Embryonic facial prominence (tissue), 1 donor: ENCODE measurements around the gene B4GALNT3.
"Not testable (repeated sequence)": the region's sequence is repeated elsewhere in the genome, so short reads cannot be mapped to it uniquely, and the experiment has no call there.

ENCODE experiments used
- DNase-seq: peaks from one replicate; pipeline ENCODE4 v3.0.0-alpha.2; 2016; ENCODE audit errors: extremely low spot score

B4GALNT3 gene

DNA sequence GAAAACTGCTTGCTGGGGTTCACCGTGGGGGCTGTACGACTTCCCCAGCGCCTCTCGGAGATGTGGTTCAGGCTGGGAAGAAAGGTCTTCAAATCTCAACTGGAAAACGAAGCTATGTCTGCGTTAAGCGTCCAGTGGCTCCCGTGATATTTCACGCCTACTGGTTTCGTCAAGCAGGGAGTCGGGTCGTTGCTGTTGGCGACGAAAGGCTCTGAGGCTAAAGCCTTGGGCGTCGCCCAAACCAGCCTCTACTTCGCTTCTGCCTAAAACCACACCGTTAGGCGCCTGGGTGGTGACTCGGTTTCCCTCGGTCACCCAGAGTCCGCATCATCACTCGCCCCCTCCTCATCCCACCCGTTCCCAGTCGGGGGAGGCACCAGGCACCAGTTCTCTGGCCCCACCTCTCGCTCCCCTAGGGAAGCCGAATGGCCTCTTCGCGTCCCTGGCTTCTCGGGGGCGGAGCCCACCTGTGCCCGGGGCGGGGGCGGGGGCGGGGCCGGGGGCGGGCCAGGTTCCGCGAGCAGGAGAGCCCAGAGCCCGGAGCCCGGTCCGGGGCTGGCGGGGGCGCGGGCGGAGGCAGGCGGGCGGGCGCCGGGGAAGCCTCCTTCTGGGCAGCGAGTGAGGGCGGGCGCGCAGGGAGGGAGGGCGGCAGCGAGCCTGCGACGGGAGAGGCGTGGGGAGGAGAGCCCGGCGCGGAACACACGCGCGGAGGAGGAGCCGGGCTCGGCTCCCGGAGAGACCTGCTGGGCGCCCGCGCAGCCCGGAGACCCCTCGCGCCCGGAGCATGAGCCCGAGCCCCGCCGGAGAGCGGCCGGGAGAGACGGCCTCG is at the start of gene B4GALNT3:
Gene B4GALNT3 (plus strand): TSS at position 510 of the 829 bp plus-strand sequence. CDS start 438 bp downstream, outside the sequence.
- no peak for DNase-seq

DNA sequence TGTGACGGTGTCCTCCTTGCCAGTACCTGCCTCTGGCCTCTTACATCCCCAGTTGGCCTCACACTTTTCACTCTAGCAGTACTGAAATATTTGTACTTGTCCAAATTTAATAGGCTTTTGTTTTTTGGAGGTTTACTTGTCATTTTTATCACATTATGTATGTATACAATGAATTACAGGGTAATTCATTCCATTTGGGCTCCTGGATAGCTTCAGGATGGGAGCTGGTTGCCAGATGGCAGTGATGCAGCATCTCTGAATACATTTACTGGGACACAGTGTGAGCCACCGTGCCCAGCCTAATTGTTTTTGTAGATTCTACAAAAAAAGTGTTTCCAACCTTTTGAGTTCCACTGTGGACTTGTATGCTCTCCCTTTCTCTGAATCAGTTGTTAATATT is 44.9 kb upstream of the B4GALNT3 start:
- DNase-seq = no peak

DNA sequence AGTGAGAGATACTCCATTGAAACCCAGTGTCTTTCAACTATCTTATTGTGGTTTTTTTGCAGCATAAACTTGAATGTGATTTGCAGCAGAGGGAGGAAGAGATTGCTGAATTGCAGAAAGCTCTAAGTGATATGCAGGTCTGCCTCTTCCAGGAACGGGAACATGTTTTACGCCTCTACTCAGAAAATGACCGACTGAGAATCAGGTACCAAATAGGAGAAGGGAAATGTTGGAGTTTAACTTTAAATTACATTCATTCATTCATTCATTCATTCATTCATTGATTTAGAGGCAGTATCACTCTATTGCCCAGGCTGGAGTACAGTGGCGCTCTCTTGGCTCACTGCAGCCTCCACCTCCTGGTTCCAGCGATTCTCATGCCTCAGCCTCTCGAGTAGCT is 41.3 kb upstream of the B4GALNT3 start:
- DNase-seq = no peak

DNA sequence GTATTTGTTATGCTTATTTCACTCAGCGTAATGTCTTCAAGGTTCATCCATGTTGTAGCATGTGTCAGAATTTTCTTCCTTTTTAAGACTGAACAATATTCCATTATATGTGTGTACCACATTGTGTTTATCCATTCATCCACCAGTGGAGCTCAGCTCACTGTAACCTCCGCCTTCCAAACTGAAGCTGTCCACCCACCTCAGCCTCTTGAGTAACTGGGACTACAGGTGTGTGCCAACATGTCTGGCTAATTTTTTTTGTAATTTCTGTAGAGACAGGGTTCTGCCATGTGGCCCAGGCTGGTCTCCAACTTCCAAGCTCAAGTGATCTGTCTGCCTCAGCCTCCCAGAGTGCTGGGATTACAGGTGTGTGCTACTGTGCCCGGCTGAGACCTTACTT is 37.2 kb upstream of the B4GALNT3 start:
- DNase-seq = no peak

DNA sequence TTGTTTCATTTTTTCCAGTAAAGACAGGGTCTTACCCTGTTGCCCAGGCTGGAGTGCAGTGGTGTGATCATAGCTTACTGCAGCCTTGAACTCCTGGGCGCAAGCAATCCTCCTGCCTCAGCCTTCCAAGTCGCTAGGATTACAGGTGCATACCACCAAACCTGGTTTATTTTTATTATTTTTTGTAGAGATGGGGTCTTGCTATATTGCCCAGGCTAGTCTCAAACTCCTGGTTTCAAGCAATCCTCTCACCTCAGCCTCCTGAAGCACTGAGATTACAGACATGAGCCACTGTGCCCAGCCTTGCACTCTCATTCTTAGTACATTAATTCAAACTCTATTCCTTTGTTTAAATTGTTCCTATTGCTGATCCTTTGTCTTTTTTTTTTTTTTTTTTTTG is 24.0 kb upstream of the B4GALNT3 start:
- DNase-seq = not testable (repeated sequence)

DNA sequence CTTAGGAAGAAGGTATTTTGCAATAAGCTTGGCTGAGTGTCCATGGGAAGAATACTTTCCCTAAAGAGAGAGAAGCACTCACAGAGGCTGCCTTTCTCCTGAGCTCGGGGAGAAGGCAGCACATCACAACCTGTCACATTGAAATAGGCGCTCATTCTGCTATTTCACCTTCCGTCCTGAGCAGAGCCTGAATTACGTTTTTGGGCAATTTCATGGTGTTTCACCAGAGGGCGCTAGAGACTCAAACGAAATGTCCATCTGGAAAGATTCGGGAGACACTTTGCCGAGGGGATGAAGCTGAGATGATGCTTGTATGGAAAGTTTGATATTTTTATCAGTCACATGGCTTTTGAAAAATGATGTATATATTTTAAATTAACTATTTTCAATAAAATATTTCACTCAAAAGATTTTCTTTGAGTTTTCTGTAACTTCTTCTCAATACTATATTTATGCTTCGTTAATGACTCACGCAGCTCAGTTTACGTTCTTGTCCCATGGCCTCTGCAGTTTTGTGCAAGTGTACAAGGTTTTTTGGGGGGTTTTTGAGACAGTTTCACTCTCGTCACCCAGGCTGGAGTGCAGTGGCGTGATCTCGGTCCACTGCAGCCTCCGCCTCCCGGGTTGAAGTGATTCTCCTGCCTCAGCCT is 17.4 kb upstream of the B4GALNT3 start:
- no peak for DNase-seq

DNA sequence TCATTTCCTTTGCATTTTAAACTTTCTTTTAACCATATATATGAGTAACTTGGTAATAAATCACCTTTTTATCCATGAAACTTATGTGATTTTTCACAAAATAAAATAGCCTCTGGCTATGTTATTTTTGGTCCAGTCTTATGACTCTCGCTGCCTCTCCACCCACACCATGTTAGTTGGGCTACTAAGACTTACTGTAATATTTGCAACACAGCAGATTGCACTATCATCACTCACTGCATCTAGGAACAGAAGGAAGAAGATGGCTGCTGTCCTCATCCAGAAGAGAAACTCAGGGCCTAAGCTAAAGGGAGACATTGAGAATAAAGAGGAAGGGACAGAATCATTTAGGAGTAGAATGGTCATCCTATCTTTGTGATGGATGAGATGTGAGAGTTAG is 12.6 kb upstream of the B4GALNT3 start:
- DNase-seq = no peak

DNA sequence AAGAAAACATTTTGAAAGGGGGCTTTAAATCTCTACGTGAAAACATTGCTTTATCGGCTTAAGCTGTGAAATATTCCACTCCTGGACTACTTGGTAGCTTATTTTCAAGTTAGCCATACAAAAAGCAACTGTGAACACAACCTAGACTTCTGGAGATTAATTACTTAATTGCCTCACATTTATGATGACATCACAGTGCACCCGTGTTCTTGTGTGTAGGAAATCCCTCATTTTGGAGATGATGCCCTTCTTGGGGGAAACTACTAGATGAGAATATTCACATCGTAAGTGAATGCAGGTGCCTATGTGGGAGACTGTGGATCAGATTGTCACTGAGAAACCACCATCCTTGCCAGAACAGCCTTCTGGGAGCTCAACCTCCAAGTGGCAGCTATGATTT is 10.5 kb upstream of the B4GALNT3 start:
- no peak for DNase-seq

DNA sequence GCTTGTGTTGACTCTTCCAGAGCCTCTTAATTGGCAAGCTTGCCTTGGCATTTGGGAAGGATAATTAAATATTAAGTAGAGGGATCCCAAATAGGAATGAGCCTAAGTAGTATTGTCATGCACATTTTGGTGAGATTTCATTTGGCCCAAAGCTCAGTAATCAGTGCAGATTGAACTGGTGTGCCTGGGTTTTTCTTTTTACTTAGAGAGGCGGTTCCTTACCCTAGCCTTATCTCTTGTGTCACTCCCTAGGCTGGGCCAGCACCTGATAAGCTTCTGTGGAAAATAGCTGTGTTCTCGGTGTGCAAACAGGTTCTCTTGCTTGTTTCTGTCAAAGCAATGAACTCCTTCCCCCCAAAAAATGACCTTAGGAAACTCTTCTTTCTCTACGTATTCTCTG is 9.3 kb upstream of the B4GALNT3 start:
- DNase-seq = no peak

DNA sequence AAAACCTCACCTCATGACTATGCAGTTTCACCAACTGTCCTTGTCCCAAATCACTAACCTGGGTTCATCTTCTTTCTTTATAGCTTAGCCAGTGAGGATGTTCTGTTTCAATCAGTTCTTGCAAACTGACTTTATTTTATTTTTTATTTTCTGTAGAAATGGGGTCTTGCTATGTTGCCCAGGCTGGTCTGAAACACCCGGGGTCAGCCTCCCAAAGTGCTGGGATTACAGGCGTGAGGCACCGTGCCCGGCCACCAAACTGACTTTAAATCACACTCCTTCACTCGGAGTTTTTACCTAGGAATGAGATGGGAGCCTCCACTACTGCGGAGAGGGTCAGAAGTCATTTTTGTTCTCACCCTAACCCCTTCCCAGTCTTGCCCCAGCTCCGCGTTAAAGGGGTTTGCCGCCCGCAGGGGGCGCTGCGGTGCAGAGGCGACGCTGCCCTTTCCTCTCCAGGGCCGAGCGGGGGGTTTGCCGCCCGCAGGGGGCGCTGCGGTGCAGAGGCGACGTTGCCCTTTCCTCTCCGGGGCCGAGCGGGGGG is 7.0 kb upstream of the B4GALNT3 start:
- no peak for DNase-seq

DNA sequence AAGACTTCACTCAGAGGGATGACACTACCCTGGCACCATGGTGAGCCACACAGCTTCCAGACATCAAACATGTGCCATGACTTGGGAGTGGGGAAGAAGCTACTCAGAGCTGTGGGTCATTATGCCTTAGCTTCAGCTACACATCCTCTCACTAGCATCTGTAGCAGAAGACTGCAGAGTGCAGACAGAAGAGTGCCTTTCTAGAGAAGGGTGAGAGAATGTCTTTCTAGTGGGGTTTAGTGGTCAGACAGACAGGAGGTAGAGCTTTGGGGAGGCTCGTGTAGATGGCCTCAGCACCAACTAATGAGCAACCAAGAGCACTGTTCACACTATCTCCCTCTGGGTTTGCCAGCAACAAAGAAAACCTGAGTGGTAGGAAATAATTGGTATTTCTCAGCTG is 4.9 kb upstream of the B4GALNT3 start:
- DNase-seq = no peak

DNA sequence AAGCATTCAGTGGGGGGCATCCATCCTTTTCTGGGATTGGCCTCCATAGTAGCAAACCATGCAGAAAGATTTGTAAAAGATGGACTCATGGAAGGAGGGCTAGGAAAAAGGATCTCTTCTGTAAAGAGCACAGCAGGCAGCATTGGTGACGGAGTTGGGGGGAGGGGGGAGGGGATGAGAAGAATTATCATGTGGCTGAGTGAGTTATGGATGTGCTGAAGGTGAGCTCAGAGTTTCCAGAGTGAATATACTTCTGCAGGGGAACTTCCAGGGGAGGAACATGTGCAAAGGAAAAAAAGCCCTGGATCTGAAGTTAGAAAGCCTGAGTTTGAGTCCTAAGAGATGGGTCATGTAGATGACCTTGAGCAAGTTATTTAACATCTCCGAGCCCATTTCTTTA is 3.9 kb upstream of the B4GALNT3 start:
- DNase-seq = no peak

DNA sequence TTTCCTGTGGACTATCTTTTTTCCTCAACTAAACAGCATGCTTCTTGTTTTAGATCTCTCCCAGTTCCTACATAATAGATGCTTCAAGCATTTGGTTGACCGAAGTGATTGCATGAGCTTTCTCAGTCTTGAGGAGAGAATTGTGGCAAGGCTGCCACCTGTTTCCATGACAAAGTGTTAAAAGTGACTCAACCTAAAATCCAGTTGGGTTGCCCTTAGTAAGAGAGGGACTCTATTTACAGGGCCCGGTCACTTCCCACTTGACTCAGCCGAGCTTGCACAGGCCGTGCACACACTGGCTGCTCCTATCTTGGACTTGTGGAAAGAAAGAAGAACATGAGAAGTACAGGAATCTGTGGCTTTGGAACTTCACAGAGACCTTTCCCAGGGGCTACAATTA is 2.1 kb upstream of the B4GALNT3 start:
- DNase-seq = no peak

DNA sequence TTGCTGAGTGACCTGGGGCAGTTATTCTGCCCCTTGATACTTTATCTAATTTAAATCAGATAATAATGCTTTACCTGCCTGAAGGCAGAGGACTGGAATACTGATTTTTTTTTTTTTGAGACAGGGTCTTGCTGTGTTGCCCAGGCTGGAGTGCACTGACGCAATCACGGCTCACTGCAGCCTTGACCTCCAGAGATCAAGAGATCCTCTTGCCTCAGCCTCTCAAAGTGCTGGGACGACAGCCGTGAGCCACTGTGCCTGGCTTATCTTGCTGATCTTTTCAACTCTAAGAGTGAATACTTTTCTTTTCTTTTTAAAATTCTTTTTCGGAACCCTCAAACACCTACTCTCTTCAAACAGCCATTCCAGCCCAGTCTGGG is 699 bp upstream of the B4GALNT3 start:
- no peak for DNase-seq

DNA sequence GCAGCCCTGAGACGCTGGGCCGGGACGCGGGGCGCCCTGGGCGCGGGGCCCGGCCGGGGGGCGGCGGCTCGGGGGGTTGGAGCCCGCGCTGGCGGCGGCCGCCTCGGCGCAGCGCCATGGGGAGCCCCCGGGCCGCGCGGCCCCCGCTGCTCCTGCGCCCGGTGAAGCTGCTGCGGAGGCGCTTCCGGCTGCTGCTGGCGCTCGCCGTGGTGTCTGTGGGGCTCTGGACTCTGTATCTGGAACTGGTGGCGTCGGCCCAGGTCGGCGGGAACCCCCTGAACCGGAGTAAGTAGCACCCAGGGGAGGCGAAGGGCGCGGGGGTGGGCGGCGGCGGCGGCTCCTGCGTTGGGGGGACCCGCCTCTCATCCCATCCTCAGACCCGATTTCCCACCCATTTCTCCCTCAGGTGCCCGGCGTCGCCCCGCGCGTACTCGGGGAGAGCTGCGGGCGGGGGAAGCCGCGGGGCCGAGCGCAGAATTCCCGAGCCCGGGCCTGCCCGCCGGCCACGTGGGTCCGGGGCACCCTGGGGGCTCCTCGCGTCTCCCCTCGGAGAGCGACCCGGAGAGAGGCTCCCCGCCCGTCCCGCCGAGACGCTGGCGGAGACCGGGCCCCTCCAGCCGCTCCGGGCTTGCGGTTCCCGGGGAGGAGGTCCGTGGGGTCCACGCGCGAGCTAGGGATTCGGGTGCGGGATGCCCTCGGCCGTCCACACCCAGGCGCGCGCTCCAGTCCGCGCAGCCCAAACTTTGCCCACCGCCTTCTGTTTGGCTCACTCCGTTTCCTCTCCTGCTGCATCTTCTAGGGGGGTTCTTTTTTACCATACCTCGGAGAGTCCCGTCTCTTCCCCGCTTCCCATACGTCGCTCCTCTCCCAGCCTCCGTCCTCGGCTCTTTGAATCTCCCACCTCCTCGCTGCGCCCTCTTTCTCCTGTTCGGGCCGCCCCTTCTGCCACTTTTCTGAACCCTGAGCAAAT is 807 bp downstream of the B4GALNT3 start:
- no peak for DNase-seq

DNA sequence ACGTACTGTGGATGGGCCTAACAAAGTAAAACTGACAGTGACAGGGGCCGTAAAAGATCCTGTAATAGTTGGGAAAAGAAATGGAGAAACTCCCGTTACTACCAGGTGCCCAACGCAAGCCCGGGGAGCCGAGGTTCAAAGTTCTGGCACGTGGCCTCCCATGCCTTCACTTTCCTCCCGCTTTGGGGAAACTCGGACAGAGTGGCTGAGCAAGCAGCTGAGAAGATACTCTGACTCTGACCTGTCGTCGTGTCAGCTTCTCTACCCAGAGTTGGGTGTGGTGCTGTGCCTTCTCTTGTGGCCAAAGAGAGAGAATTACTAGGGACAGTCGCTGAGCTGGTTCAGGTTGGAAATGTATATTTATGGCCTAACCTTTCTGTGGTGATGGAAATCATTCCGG is 1.7 kb downstream of the B4GALNT3 start:
- DNase-seq = no peak

DNA sequence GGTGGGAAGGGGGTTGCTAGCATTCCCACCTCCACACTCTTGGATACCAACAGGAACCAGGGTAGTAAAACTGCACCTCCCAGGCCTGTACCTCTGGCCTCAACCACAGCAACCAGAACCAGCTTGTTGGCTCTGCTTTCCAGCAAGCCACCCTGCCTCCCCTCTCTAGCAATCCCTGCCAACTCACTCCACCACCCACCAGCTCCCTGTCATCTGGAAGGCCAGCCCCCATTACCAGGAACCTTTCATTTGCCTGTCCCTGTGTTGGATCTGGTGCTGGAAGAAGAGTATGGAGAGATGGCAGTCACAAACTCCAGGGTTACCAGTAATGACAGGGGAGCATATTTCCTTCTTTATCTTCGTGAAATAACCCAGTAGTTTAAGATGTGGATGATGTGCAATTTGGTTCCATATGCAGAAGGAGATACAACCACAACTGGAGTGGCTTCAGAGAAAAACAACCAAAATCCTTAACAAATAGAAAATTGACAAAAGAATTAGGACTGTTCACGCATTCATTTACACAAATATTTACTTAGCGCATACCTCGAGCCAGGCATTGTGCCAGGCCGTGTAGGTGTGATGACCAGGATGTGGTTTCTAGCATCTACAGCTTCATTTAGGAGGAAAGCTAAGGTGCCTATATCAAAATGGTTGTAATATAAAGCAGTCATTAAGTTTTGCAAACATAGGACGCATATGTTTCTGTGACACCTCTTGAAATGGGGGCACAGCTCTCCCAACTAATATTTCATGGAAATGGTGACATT is 3.4 kb downstream of the B4GALNT3 start:
- DNase-seq = no peak

DNA sequence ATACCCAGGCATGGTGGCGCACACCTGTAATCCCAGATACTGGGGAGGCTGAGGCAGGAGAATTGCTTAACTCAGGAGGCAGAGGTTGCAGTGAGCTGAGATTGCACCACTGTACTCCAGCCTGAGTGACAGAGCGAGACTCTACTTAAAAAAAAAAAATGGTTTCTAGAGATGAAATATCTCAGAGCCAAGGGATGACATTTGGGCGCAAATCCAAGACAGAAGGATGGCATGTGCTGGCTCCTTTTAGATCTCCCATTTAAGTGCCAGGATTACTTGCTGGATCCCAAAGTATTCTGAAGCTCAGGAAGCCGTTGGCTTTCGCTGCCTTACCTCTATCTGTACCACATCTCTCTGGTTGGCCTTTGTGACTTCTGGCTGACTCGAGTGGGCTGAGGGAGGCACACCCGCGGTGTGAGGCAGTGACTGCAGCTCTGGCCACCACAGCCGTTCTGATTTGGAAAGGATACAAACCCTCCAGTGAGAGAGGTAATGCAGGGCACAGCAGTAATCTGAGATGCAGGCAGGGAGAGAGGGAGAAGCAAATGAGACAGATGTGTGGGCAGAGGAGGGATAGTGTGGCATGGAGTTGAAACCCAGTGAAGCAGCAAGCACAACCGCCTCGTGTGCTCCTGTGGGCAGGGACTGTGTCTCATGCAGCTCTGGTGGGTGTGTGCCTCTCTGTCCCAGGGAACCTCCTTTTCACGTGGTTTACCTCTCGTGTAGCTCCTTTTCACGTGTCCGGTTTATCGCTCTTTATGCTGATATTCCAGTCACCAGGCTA is 4.9 kb downstream of the B4GALNT3 start:
- DNase-seq = no peak

DNA sequence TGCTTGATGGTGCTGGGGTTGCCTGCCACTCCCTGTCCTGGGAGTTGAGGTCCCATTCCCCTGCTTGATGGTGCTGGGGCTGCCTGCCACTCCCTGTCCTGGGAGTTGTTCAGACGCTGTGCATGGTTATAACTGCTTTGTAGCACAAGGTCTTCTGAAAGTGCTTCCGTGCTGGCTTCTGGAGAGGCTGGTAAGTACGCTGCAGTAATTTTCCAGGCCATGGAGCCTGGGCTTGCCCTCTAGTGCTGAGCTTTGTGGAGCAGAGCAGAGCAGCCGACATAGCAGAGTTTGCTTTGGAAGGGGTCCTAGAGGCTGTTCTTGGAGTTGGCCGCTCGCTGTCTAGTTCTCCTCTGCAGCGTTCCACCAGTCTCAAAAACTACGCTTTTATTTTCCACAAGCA is 6.3 kb downstream of the B4GALNT3 start:
- DNase-seq = no peak

DNA sequence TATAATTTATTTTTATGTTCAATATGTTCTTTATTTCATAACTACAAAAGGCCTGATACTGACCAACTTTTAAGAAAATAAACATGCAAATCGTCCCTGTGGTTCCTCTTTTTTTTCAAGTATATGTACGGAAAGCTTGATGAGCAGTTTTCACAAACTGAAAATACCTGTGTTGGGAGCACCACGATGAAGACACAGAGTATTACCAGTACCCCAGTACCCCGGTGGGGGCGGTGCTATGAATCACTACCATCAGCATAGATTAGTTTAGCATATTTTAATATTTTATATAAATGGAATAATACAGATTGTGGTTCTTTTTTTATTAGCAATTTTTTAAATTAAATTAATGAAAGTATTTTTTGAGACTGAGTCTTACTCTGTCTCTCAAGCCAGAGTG is 7.0 kb downstream of the B4GALNT3 start:
- no peak for DNase-seq
